H1 (cell line): Measurements from ENCODE around the gene GDI2.

Source experiments
- ATF2 ChIP-seq: IDR thresholded peaks from 2 replicates; pipeline ENCODE4 v1.6.1; 2012; ENCODE audit warnings: low read length, inconsistent platforms
- CBX5 ChIP-seq: fragments of 300-800, 300-1000 bp; sonication (generic); IDR thresholded peaks from 2 replicates; pipeline ENCODE4 v1.7.1; 2016; ENCODE audit warnings: antibody characterized with exemption, low read length, low read depth
- CEBPB ChIP-seq: IDR thresholded peaks from 2 replicates; pipeline ENCODE4 v1.6.1; 2012; ENCODE audit warnings: low read depth, low read length
- CHD1 ChIP-seq: IDR thresholded peaks from 2 replicates; pipeline ENCODE4 v1.6.1; 2012; ENCODE audit warnings: low read depth, low read length, improper control_type of control experiment
- CTCF ChIP-seq, 3 experiments: IDR thresholded peaks; 1 replicate in 2 of 3; 2 replicates in 1 of 3; pipeline versions ENCODE4 v1.5.1 to v1.6.1; 2011; ENCODE audit warnings: low read length in 3 of 3, mild to moderate bottlenecking in 3 of 3, inconsistent platforms in 2 of 3, low read depth in 1 of 3, moderate library complexity in 1 of 3; ENCODE audit not compliant: insufficient read depth in 1 of 3; ENCODE audit errors: control extremely low read depth in 1 of 3
- EZH2 ChIP-seq: fragments of 200-600 bp; sonication (generic); IDR thresholded peaks from 2 replicates; pipeline ENCODE4 v1.7.1; 2012; ENCODE audit warnings: low read depth, mild to moderate bottlenecking, moderate library complexity, low read length, inconsistent platforms; ENCODE audit not compliant: severe bottlenecking
- JUND ChIP-seq: IDR thresholded peaks from 2 replicates; pipeline ENCODE4 v1.6.1; 2011; ENCODE audit warnings: mild to moderate bottlenecking, improper control_type of control experiment, low read length
- POLR2A ChIP-seq, 2 experiments: IDR thresholded peaks; 1 replicate in 1 of 2; 2 replicates in 1 of 2; pipeline ENCODE4 v1.6.1; 2011; ENCODE audit warnings: low read depth in 2 of 2, low read length in 2 of 2, mild to moderate bottlenecking in 2 of 2; ENCODE audit errors: control extremely low read depth in 1 of 2
- POLR2AphosphoS5 ChIP-seq: IDR thresholded peaks from 2 replicates; pipeline ENCODE4 v1.6.1; 2011; ENCODE audit warnings: low read depth, low read length
- RAD21 ChIP-seq, 2 experiments: IDR thresholded peaks in 1 of 2; conservative IDR thresholded peaks in 1 of 2; 2 replicates each; pipeline ENCODE4 v1.6.1; 2011; ENCODE audit warnings: low read depth in 2 of 2, low read length in 2 of 2, improper control_type of control experiment in 1 of 2, inconsistent platforms in 1 of 2, mild to moderate bottlenecking in 1 of 2, moderate library complexity in 1 of 2
- TAF1 ChIP-seq: IDR thresholded peaks from 2 replicates; pipeline ENCODE4 v1.6.1; 2011; ENCODE audit warnings: mild to moderate bottlenecking, low read depth, low read length

- no peak for TF ChIP-seq JUND
- TF ChIP-seq CTCF (IDR thresholded peaks at IDR 0.05; ENCODE audit: control extremely low read depth in 1 of 3, insufficient read depth in 1 of 3, low read depth in 1 of 3, low read length in 3 of 3), result no peak
- TF ChIP-seq CHD1, result no peak
- no peak for TF ChIP-seq POLR2A (IDR thresholded peaks at IDR 0.05; ENCODE audit: control extremely low read depth in 1 of 2, low read depth in 2 of 2, low read length in 2 of 2)
- no peak for TF ChIP-seq CBX5
- TF ChIP-seq EZH2, result no peak
- TF ChIP-seq CEBPB, result no peak
- TF ChIP-seq POLR2AphosphoS5, result no peak
- TF ChIP-seq TAF1, result no peak
- no peak for TF ChIP-seq ATF2
- no peak for TF ChIP-seq RAD21 (IDR thresholded peaks at IDR 0.05 in 1 of 2, conservative IDR thresholded peaks at IDR 0.05 in 1 of 2; ENCODE audit: low read depth in 2 of 2, low read length in 2 of 2)
These were observed 4.8 kb upstream of the GDI2 start for GRCh38 chr10:5818048-5818331.
